ENCODE data around the gene CYTH4.

Gene CYTH4

GRCh38 chr22:37357446-37358075 is 75.3 kb downstream of the CYTH4 start:
- no peaks in the 10 kb centered on the region for H3K9me3 ChIP-seq (ENCODE audit: low read length)
- no peaks in the 10 kb centered on the region for H3K36me3 ChIP-seq (ENCODE audit: insufficient read depth, low read length)
- H3K4me1 ChIP-seq (ENCODE audit: insufficient read depth, low read length), result no peaks in the 10 kb centered on the region
- no peak overlapping the region for H2AFZ ChIP-seq (ENCODE audit: low read depth, low read length)
- no peak overlapping the region for H3K4me3 ChIP-seq (ENCODE audit: low read length)
- H3K27me3 ChIP-seq (ENCODE audit: insufficient read depth, low read length), result peaks cover 47% of the 10 kb centered on the region

DNA sequence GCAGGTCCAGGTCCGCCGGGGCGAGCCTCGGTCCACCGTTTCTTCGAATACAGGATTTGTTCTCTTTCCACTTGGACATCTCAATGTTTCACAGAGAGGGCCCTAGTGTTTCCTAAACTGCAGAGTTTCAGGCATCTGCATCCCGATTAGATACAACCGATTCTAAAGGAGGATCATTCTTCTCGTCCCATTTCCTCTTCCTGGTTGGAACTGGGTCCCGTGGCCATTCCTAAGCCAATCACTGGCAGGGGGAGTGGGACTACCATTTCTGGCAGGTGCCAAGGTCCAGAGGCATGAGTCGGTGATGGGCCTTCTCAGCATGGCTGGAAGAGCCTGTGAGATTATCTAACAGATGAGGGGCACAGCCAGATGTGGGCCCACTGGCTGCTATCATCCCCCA is 76.1 kb downstream of the CYTH4 start:
- Histone ChIP-seq H2AFZ (ENCODE audit: low read depth, low read length) (no peak overlapping the region), H3K4me3 (ENCODE audit: low read length) (no peak overlapping the region), H3K27me3 (ENCODE audit: insufficient read depth, low read length) (peaks cover 39% of the 10 kb centered on the region), H3K9me3 (ENCODE audit: low read length) (no peaks in the 10 kb centered on the region), H3K36me3 (ENCODE audit: insufficient read depth, low read length) (no peaks in the 10 kb centered on the region), H3K4me1 (ENCODE audit: insufficient read depth, low read length) (no peaks in the 10 kb centered on the region)

GRCh38 chr22:37358917-37359316 is 76.6 kb downstream of the CYTH4 start:
- Histone ChIP-seq H3K4me1 (ENCODE audit: insufficient read depth, low read length) (no peaks in the 10 kb centered on the region), H3K4me3 (ENCODE audit: low read length) (no peak overlapping the region), H3K27me3 (ENCODE audit: insufficient read depth, low read length) (peaks cover 34% of the 10 kb centered on the region), H3K36me3 (ENCODE audit: insufficient read depth, low read length) (no peaks in the 10 kb centered on the region), H2AFZ (ENCODE audit: low read depth, low read length) (no peak overlapping the region), H3K9me3 (ENCODE audit: low read length) (no peaks in the 10 kb centered on the region)

DNA sequence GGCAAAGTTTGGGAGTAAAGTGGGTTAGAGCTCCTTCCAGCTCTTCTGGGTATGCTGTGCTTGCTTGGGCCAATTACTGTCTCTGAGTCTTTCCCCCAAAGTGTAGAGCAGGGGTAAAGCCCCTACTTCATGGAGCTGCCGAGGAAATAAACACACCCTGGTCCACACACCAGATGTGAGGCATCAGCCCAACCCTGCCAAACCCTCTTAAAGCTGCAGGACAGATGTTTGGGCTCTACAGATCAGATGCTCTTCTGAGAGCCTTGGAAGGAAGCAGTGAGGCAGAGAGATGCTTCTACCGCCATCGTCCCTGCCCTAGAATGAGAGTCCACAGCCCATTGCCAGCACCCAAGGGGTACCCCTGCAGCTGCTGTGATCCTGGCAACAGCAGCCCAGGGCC is 80.3 kb downstream of the CYTH4 start:
- Histone ChIP-seq H3K27me3 (ENCODE audit: insufficient read depth, low read length) (peaks cover 38% of the 10 kb centered on the region), H3K36me3 (ENCODE audit: insufficient read depth, low read length) (no peaks in the 10 kb centered on the region), H3K4me1 (ENCODE audit: insufficient read depth, low read length) (no peaks in the 10 kb centered on the region)

GRCh38 chr22:37363261-37363992 is 81.1 kb downstream of the CYTH4 start:
- Histone ChIP-seq H3K4me3 (ENCODE audit: low read length) (no peak overlapping the region), H3K9me3 (ENCODE audit: low read length) (no peaks in the 10 kb centered on the region), H2AFZ (ENCODE audit: low read depth, low read length) (no peak overlapping the region), H3K27me3 (ENCODE audit: insufficient read depth, low read length) (peaks cover 38% of the 10 kb centered on the region), H3K4me1 (ENCODE audit: insufficient read depth, low read length) (no peaks in the 10 kb centered on the region), H3K36me3 (ENCODE audit: insufficient read depth, low read length) (no peaks in the 10 kb centered on the region)

More for the DNA sequence above, 80.3 kb downstream of the CYTH4 start:
- Histone ChIP-seq H3K9me3 (ENCODE audit: low read length) (no peaks in the 10 kb centered on the region), H3K4me3 (ENCODE audit: low read length) (no peak overlapping the region), H2AFZ (ENCODE audit: low read depth, low read length) (no peak overlapping the region)

Measured in neuron (in vitro differentiated cells).